PC-3 (cell line): ENCODE data around the gene SP4. TPM values are rescaled to one million over a fixed set of nuclear protein-coding genes. Genes with fewer than 3 reads are reported as not detected.

Source experiments
- ATAC-seq: fragments of 200-7000 bp; cut with Tn5 transposase; 2 replicates; pipeline ENCODE4 v1.9.1; 2020; ENCODE audit warnings: mild to moderate bottlenecking, moderate library complexity
- BruUV-seq: library from RNA; stranded (reverse); fragments of 400-500 nt; replicated peaks from 2 replicates; lab custom pipeline; 2021; lab: Mats Ljungman, UMichigan
- CTCF ChIA-PET: fragments of 300-600 bp; sonication (Branson Sonifier 250); formaldehyde crosslinking; loops from one replicate; lab custom pipeline; 2022; ENCODE audit warnings: antibody characterized with exemption; lab: Charles Lee
- POLR2A ChIA-PET: fragments of 300-600 bp; sonication (Branson Sonifier 250); formaldehyde crosslinking; loops from one replicate; lab custom pipeline; 2022; ENCODE audit warnings: antibody characterized with exemption; ENCODE audit not compliant: unreplicated experiment; lab: Charles Lee
- DNase-seq: peaks from one replicate; pipeline ENCODE4 v3.0.0-alpha.2; 2015
- H2AFZ ChIP-seq: fragments of 300-600 bp; sonication (generic); 2 replicates; pipeline ENCODE4 v1.6.0; 2016; ENCODE audit warnings: antibody characterized with exemption, low read length
- H3F3A ChIP-seq: fragments of 300-600 bp; sonication (generic); one replicate; pipeline ENCODE4 v1.6.0; 2017; ENCODE audit warnings: antibody characterized with exemption, low read length, control low read depth, mild to moderate bottlenecking; ENCODE audit not compliant: unreplicated experiment
- H3K27ac ChIP-seq: fragments of 300-600 bp; sonication (generic); 2 replicates; pipeline ENCODE4 v1.5.1; 2016; ENCODE audit warnings: mild to moderate bottlenecking, low read length
- H3K27me3 ChIP-seq: fragments of 300-600 bp; sonication (generic); 2 replicates; pipeline ENCODE4 v1.6.1; 2016; ENCODE audit warnings: low read length, mixed read lengths
- H3K36me3 ChIP-seq: fragments of 300-600 bp; sonication (generic); 2 replicates; pipeline ENCODE4 v1.6.1; 2016; ENCODE audit warnings: low read depth, mixed run types, low read length, mixed read lengths
- H3K4me1 ChIP-seq: fragments of 300-600 bp; sonication (generic); 2 replicates; pipeline ENCODE4 v1.5.1; 2016; ENCODE audit warnings: low read length; ENCODE audit not compliant: insufficient read depth
- H3K4me2 ChIP-seq: fragments of 300-600 bp; sonication (generic); 2 replicates; pipeline ENCODE4 v1.6.0; 2016; ENCODE audit warnings: low read length
- H3K4me3 ChIP-seq: fragments of 300-600 bp; sonication (generic); 2 replicates; pipeline ENCODE4 v1.5.1; 2016; ENCODE audit warnings: mild to moderate bottlenecking, low read length, mixed read lengths
- H3K79me2 ChIP-seq: fragments of 300-600 bp; sonication (generic); 2 replicates; pipeline ENCODE4 v1.6.1; 2017; ENCODE audit warnings: low read length, mixed read lengths
- H3K9ac ChIP-seq: fragments of 300-600 bp; sonication (generic); 2 replicates; pipeline ENCODE4 v1.6.0; 2016; ENCODE audit warnings: mild to moderate bottlenecking, low read length
- H3K9me2 ChIP-seq: fragments of 300-600 bp; sonication (generic); replicated peaks from 2 replicates; pipeline ENCODE4 v1.6.1; 2016; ENCODE audit warnings: mixed run types, low read length, mixed read lengths
- H3K9me3 ChIP-seq: fragments of 300-600 bp; sonication (generic); 2 replicates; pipeline ENCODE4 v1.6.1; 2016; ENCODE audit warnings: low read length, mixed read lengths
- H4K20me1 ChIP-seq: fragments of 300-600 bp; sonication (generic); 2 replicates; pipeline ENCODE4 v1.6.1; 2016; ENCODE audit warnings: low read length, mixed read lengths
- EZH2 ChIP-seq: fragments of 300-600 bp; sonication (generic); IDR thresholded peaks from one replicate; pipeline ENCODE4 v1.6.1; 2017; ENCODE audit warnings: antibody characterized with exemption, mild to moderate bottlenecking, low read length; ENCODE audit not compliant: unreplicated experiment
- EZH2phosphoT487 ChIP-seq: fragments of 300-600 bp; sonication (generic); IDR thresholded peaks from 2 replicates; pipeline ENCODE4 v1.6.1; 2018; ENCODE audit warnings: mild to moderate bottlenecking, antibody characterized with exemption, low read length, borderline replicate concordance
- intact Hi-C: fragments of 100-400 bp; cut with micrococcal nuclease; formaldehyde crosslinking; loops from 2 replicates; pipeline ENCODE4 v1.9.0; 2023
- total RNA-seq: library from RNA; depleted of rRNA; stranded (reverse); fragments of >200 nt; gene quantifications from 2 replicates; pipeline ENCODE4 v1.2.3, GENCODE V29; 2014
- TF ChIP-seq, protein P1 (sequence below): fragments of 300-600 bp; sonication (generic); conservative IDR thresholded peaks from 2 replicates; pipeline ENCODE4 v1.5.1; 2017; ENCODE audit warnings: antibody characterized with exemption, low read depth, mild to moderate bottlenecking, low read length

Gene SP4
- total RNA-seq, 1 experiment from 2014 or later: 2.5 TPM

DNA sequence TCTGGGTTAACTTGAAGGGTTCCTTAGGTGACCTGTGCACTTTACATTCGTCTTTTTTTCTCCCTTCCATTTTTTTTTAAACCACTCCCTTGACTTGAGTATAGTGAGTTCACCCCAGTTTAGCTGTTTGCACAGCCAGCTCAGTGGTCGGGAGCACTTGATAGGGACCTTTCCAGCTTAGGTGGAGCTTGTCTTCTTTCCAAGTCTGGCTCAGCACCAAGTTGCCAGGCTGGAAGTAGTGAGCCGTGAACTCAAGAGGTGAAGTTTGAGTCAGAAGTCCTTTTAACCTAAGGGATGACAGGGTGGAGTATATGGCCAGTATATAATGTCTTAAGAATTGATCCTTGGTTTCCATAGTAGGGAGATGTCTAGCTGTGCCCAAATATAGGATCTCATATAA lies 122.2 kb downstream of the SP4 start:
- peak; percentile 45 for DNase-seq
- no TSS peak for BruUV-seq
- Histone ChIP-seq H3K9ac (no peak overlapping the region), H3K9me2 (no peaks in the 10 kb centered on the region), H3K9me3 (no peaks in the 10 kb centered on the region), H3K79me2 (no peaks in the 10 kb centered on the region), H2AFZ (no peak overlapping the region), H3K4me3 (no peak overlapping the region), H3F3A (no peaks in the 10 kb centered on the region), H3K27me3 (peaks cover 12% of the 10 kb centered on the region), H4K20me1 (no peaks in the 10 kb centered on the region), H3K4me1 (peaks cover 24% of the 10 kb centered on the region; the same call in 1 of the 2 replicates), H3K27ac (peak overlapping the region; percentile 11), H3K4me2 (no peak overlapping the region), H3K36me3 (no peaks in the 10 kb centered on the region)
- ChIA-PET CTCF (interaction anchor here (1.5 kb wide), 1 partner anchor 217 kb away, joined by 4 read pairs; no protein-coding TSS in a partner anchor), POLR2A (no interaction called here)
- TF ChIP-seq, protein P1, sequence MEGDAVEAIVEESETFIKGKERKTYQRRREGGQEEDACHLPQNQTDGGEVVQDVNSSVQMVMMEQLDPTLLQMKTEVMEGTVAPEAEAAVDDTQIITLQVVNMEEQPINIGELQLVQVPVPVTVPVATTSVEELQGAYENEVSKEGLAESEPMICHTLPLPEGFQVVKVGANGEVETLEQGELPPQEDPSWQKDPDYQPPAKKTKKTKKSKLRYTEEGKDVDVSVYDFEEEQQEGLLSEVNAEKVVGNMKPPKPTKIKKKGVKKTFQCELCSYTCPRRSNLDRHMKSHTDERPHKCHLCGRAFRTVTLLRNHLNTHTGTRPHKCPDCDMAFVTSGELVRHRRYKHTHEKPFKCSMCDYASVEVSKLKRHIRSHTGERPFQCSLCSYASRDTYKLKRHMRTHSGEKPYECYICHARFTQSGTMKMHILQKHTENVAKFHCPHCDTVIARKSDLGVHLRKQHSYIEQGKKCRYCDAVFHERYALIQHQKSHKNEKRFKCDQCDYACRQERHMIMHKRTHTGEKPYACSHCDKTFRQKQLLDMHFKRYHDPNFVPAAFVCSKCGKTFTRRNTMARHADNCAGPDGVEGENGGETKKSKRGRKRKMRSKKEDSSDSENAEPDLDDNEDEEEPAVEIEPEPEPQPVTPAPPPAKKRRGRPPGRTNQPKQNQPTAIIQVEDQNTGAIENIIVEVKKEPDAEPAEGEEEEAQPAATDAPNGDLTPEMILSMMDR: no peak
- TF ChIP-seq EZH2 (no peak), EZH2phosphoT487 (no peak)
- no peak for ATAC-seq
- intact Hi-C loops: no loop called here

DNA sequence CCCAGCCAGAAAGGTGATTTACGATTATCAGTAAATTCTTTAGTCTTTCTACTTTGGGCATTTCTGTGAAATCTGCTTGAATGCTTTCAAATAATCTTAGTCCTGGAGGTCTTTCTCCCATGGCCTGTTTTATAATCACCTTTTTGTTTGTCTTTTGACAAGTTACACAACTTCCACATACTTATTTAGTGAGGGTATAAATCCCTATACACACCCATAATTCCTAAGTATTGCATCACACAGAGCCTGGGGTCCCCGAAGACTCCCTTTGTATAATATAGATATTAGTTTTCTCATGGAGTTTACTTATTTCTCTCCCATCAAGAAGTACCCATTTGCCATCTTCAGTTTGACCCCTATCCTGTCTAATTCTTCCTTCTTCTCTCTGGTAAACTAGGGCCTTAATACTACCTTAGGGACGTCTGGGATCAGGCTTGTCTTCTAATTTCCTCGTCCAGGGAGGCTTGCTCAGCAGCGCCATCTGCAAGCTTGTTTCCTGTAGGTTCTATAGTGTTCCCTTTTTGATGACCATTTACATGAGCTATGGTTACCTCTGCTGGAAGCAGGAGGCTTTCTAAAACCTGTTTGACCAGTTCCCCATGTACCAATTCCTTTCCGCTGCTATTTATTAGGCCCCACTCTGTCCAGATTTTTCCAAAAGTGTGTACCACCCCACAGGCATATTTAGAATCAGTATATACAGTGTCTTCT lies 123.1 kb downstream of the SP4 start:
- no peaks in the 10 kb centered on the region for H3K9me3 ChIP-seq
- no peaks in the 10 kb centered on the region for H3K36me3 ChIP-seq
- no peak overlapping the region for H2AFZ ChIP-seq
- no peak for TF ChIP-seq EZH2
- TF ChIP-seq, protein P1: peak; percentile 39; the same call in 1 of the 2 replicates
- H3K79me2 ChIP-seq: no peaks in the 10 kb centered on the region
- H3K4me3 ChIP-seq: no peak overlapping the region
- DNase-seq: peak; percentile 60
- POLR2A ChIA-PET: no interaction called here
- H3F3A ChIP-seq: no peaks in the 10 kb centered on the region
- no peak; the same call in 1 of the 2 replicates for ATAC-seq
- no peaks in the 10 kb centered on the region for H4K20me1 ChIP-seq
- intact Hi-C loops: no loop called here
- H3K27ac ChIP-seq: peak overlapping the region; percentile 11
- H3K4me2 ChIP-seq: no peak overlapping the region
- H3K4me1 ChIP-seq: peaks cover 24% of the 10 kb centered on the region; the same call in 1 of the 2 replicates
- H3K9ac ChIP-seq: no peak overlapping the region
- CTCF ChIA-PET: interaction anchor here (1.5 kb wide), 1 partner anchor 216 kb away, joined by 4 read pairs; no protein-coding TSS in a partner anchor
- peaks cover 6% of the 10 kb centered on the region for H3K27me3 ChIP-seq
- no TSS peak for BruUV-seq
- H3K9me2 ChIP-seq: no peaks in the 10 kb centered on the region

DNA sequence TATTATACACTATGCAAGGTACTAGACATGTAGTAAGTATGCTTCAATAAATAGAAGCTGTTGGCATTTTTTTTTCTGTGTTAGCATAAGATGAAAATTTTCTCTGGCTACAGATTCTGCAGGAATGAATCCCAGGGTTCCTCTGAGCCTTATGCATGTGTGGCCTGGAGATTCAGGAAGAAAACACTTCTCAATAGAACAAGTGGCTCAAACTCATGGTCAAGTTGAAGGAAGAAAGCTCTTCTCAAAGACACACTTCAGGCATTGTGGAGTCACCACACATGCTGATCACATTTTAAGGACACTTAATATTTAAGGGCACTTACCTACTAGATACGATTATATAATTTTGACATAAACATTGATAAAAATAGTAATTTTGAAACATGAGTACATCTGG lies 134.5 kb downstream of the SP4 start:
- Histone ChIP-seq H3F3A (no peaks in the 10 kb centered on the region), H3K27me3 (peaks cover 20% of the 10 kb centered on the region), H2AFZ (no peak overlapping the region), H4K20me1 (no peaks in the 10 kb centered on the region), H3K36me3 (no peaks in the 10 kb centered on the region), H3K9ac (no peak overlapping the region), H3K9me2 (no peaks in the 10 kb centered on the region), H3K4me2 (no peak overlapping the region), H3K4me1 (no peaks in the 10 kb centered on the region), H3K4me3 (no peak overlapping the region), H3K9me3 (no peaks in the 10 kb centered on the region), H3K79me2 (no peaks in the 10 kb centered on the region), H3K27ac (no peak overlapping the region)
- intact Hi-C loops: no loop called here
- no peak for ATAC-seq
- ChIA-PET POLR2A (no interaction called here), CTCF (interaction anchor here (0.6 kb wide), 1 partner anchor 25 kb away, joined by 3 read pairs; no protein-coding TSS in a partner anchor)
- TF ChIP-seq, protein P1: no peak
- TF ChIP-seq EZH2 (no peak), EZH2phosphoT487 (no peak)
- no peak for DNase-seq
- no TSS peak for BruUV-seq
